GM03348 (cell line): ENCODE results near the gene FSTL4.

Experiments used
- DNase-seq: peaks from one replicate; pipeline ENCODE4 v3.0.0; 2012; ENCODE audit warnings: low spot score

FSTL4 gene

GRCh38 chr5:133478199-133478985 is 133.9 kb downstream of the FSTL4 start:
- no peak for DNase-seq

DNA sequence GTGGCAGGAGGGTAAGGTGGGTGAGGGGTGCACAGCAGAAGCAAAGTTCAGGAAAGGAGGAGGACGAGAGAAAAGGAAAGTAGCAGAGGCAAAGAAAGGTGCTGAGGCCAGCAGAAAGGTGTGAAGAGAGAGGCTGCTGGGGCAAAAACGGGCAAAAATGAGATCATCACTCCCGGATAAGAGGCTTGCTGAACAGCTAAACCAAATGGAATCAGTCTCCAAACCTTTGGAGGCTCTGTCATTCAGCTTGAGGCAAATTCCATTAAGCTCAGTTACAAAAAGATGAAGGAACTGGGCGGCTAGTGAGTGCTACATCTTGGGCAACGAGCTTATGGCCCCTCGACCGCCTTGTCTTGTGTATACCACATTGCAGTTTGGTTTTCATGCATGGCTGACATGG is 136.4 kb downstream of the FSTL4 start:
- no peak for DNase-seq

GRCh38 chr5:133474851-133475590 is 137.3 kb downstream of the FSTL4 start:
- no peak for DNase-seq

DNA sequence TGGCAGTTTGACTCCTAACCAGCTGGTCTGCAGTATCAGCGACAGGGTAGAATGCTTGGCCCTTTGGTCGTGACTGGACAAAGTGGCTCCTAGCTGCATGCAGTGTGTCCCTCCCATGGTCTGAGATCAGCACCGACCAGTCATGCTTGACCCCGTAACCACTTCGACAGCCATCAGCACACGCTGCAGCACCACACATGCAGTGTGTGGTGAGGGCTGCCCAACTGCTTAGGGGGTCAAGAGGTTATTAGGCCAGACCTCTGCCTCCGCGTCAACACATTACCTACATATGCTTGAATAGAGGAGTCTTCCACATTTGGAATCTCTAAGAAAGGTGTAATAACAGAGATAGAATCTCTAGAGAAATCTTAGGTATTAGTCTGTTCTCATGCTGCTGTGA is 139.1 kb downstream of the FSTL4 start:
- no peak for DNase-seq

DNA sequence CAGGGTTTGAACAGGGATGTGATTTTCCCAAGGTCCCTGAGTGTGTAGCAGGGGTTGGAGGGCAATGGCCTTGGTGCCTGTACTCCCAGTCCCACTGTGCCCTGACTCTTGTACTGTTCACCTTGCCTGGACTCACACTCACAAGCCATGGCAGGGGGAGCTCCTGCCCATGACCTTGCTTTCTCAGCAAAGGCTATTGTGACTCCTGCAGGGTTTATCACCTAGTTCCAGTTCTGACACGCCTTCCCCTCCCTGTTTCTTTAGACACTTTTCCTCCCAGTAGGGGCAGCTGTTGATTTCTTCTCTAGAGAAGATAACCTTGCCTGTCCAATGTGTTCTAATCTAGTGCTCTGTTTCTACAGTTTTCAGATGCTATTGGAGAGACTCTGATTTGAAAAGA is 139.5 kb downstream of the FSTL4 start:
- DNase-seq: no peak

- DNase-seq: no peak
These were observed 140.6 kb downstream of the FSTL4 start for GRCh38 chr5:133471699-133472098.

DNA sequence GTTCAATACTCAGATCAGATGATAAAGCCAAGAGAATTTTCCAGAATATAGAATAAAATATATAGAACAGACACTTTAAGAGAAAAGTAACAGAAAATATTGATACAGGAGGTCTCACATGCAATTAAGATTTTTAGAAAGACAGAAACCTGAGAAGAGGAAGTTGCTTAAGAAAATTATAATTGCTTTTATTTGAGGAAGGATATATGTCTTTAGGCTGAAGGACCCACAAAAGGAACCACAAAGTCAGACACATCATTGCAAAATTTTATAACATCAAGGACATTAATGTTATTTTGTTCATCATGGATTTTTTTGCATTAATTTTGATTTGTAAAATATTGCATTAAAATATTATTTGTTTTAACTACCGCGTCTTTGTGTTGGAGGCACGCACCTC is 141.5 kb downstream of the FSTL4 start:
- no peak for DNase-seq

- DNase-seq: no peak
These were observed 142.5 kb downstream of the FSTL4 start for GRCh38 chr5:133469846-133470245.

DNA sequence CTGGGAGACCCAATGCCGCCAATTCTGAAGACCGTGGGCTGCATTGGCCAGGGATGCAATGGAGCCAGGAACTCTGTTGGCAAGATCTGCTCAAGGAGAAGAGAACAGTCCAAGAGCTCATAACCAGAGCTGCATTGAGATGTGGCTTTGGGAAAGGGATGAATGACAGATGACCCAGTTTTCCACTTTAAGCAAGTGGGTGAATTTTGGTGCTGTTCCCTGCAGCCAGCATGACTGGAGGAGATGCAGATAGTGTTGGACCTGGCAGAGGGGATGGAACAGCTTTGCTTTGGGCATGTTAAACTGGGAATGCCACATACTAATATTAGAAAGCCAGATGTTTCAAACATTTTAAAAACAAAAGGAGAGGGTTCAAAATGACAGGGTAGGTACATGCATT is 143.1 kb downstream of the FSTL4 start:
- no peak for DNase-seq

- no peak for DNase-seq
These were observed 143.7 kb downstream of the FSTL4 start for GRCh38 chr5:133468596-133468995.

GRCh38 chr5:133467826-133468463 is 144.4 kb downstream of the FSTL4 start:
- DNase-seq: no peak

GRCh38 chr5:133467335-133467779 is 145.0 kb downstream of the FSTL4 start:
- no peak for DNase-seq

- DNase-seq: no peak
These were observed 145.6 kb downstream of the FSTL4 start for GRCh38 chr5:133466556-133467334.

- DNase-seq: no peak
These were observed 148.3 kb downstream of the FSTL4 start for GRCh38 chr5:133464013-133464412.

GRCh38 chr5:133461796-133462516 is 150.4 kb downstream of the FSTL4 start:
- DNase-seq: no peak

- no peak for DNase-seq
These were observed 152.1 kb downstream of the FSTL4 start for GRCh38 chr5:133460172-133460758.

DNA sequence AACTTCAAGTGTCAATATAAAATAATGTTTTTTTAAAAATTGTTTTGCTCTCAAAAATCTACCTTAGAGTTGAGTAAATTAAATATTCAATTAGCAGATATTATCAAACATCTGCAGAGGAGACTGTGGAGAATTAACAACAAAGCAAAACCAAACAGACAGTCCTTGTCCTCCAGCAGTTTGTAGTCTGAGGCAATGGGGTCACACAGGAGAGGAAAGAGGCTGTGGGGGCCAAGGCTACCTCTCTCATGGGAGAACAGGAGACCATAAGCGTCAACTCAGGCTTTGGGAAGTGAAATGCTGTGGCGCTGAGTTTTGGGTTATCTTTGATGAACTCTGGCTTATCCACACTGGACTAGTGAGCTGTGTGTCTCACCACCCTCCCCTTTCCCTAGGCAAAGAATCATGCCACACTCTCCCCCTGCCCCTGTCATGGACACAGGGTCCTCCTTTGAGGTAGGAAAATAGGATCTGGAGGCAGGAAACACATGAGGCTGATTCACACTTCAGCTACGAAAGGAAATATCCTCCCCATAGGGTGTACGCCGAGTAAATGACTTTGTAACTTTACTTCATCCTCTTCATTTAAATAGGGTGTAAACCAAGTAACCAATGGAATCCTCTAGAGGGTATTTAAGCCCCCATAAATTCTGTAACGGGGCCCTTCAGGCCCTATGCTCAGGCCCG is 152.7 kb downstream of the FSTL4 start:
- no peak for DNase-seq

DNA sequence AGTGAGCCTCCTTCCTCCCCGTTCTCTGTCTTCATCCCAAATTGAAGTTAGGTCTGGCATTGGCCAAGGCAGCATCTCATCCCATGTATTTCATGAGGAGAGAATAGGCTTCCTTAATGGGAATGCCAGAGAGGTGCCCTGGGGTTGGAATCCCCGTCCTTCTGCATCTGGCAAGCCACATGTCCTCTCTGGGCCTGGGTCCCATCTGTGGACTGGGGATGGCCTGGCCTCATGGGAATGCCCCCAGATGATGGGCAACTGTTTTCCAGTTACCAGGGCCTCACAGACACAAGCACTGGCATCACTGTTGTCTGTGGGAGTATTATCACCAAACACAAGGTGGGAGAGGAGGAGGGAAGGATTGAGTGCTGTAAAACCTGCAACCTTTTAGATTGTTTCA is 153.9 kb downstream of the FSTL4 start:
- no peak for DNase-seq

GRCh38 chr5:133457439-133458355 is 154.6 kb downstream of the FSTL4 start:
- no peak for DNase-seq
